H1 (cell line): ENCODE results near the gene ACACA.

Experiments used
- ATF3 ChIP-seq: IDR thresholded peaks from 2 replicates; pipeline ENCODE4 v1.6.1; 2011; ENCODE audit warnings: low read depth, mild to moderate bottlenecking, low read length; ENCODE audit not compliant: insufficient read depth
- CHD2 ChIP-seq: IDR thresholded peaks from 2 replicates; pipeline ENCODE4 v1.6.1; 2012; ENCODE audit warnings: low read length, improper control_type of control experiment
- CTCF ChIP-seq, 3 experiments: IDR thresholded peaks; 1 replicate in 2 of 3; 2 replicates in 1 of 3; pipeline versions ENCODE4 v1.5.1 to v1.6.1; 2011; ENCODE audit warnings: low read length in 3 of 3, mild to moderate bottlenecking in 3 of 3, inconsistent platforms in 2 of 3, low read depth in 1 of 3, moderate library complexity in 1 of 3; ENCODE audit not compliant: insufficient read depth in 1 of 3; ENCODE audit errors: control extremely low read depth in 1 of 3
- EZH2 ChIP-seq: fragments of 200-600 bp; sonication (generic); IDR thresholded peaks from 2 replicates; pipeline ENCODE4 v1.7.1; 2012; ENCODE audit warnings: low read depth, mild to moderate bottlenecking, moderate library complexity, low read length, inconsistent platforms; ENCODE audit not compliant: severe bottlenecking
- POLR2A ChIP-seq, 2 experiments: IDR thresholded peaks; 1 replicate in 1 of 2; 2 replicates in 1 of 2; pipeline ENCODE4 v1.6.1; 2011; ENCODE audit warnings: low read depth in 2 of 2, low read length in 2 of 2, mild to moderate bottlenecking in 2 of 2; ENCODE audit errors: control extremely low read depth in 1 of 2
- POLR2AphosphoS5 ChIP-seq: IDR thresholded peaks from 2 replicates; pipeline ENCODE4 v1.6.1; 2011; ENCODE audit warnings: low read depth, low read length
- SIX5 ChIP-seq: IDR thresholded peaks from 2 replicates; pipeline ENCODE4 v1.6.1; 2011; ENCODE audit warnings: mild to moderate bottlenecking, low read depth, low read length
- TEAD4 ChIP-seq: IDR thresholded peaks from 2 replicates; pipeline ENCODE4 v1.6.1; 2012; ENCODE audit warnings: low read depth, low read length, inconsistent platforms, mixed read lengths

GRCh38 chr17:37344519-37344918 lies 62.1 kb downstream of the ACACA start:
- TF ChIP-seq POLR2AphosphoS5 (no peak), TEAD4 (no peak), CTCF (IDR thresholded peaks at IDR 0.05; ENCODE audit: control extremely low read depth in 1 of 3, insufficient read depth in 1 of 3, low read depth in 1 of 3, low read length in 3 of 3) (no peak), POLR2A (IDR thresholded peaks at IDR 0.05; ENCODE audit: control extremely low read depth in 1 of 2, low read depth in 2 of 2, low read length in 2 of 2) (no peak), SIX5 (no peak), EZH2 (no peak), ATF3 (no peak), CHD2 (no peak)
